GM12878 (cell line): ENCODE data around the gene MAT2B.

Source experiments
- JUND ChIP-seq: IDR thresholded peaks from 2 replicates; pipeline ENCODE4 v1.6.1; 2012; ENCODE audit warnings: low read depth, mild to moderate bottlenecking, low read length, improper control_type of control experiment, moderate library complexity
- KDM1A ChIP-seq: fragments of 200-600 bp; sonication (generic); IDR thresholded peaks from 2 replicates; pipeline ENCODE4 v1.6.1; 2016; ENCODE audit warnings: borderline replicate concordance
- POLR2AphosphoS5 ChIP-seq: IDR thresholded peaks from 2 replicates; pipeline ENCODE4 v1.6.1; 2011; ENCODE audit warnings: mild to moderate bottlenecking, low read length, inconsistent platforms
- RB1 ChIP-seq: fragments of 450-650 bp; formaldehyde crosslinking; IDR thresholded peaks from 2 replicates; pipeline ENCODE4 v1.6.1; 2017; ENCODE audit warnings: mild to moderate bottlenecking, borderline replicate concordance
- SPI1 ChIP-seq: IDR thresholded peaks from 2 replicates; pipeline ENCODE4 v1.6.1; 2011; ENCODE audit warnings: low read depth, mild to moderate bottlenecking, low read length, moderate library complexity, borderline replicate concordance; ENCODE audit not compliant: insufficient read depth
- TAF1 ChIP-seq: IDR thresholded peaks from 2 replicates; pipeline ENCODE4 v1.6.1; 2011; ENCODE audit warnings: mild to moderate bottlenecking, low read depth, low read length, borderline replicate concordance
- USF1 ChIP-seq: IDR thresholded peaks from 2 replicates; pipeline ENCODE4 v1.6.1; 2011; ENCODE audit warnings: borderline replicate concordance, low read depth, mild to moderate bottlenecking, moderate library complexity, mixed read lengths, low read length; ENCODE audit not compliant: insufficient read depth; ENCODE audit errors: extremely low read length
- YBX1 ChIP-seq: fragments of 450-650 bp; IDR thresholded peaks from 2 replicates; pipeline ENCODE4 v1.6.1; 2016; ENCODE audit warnings: antibody characterized with exemption
- ZBTB33 ChIP-seq: fragments of 450-650 bp; IDR thresholded peaks from 2 replicates; pipeline ENCODE4 v1.6.1; 2017; ENCODE audit warnings: mild to moderate bottlenecking
- ZSCAN29 ChIP-seq: fragments of 450-650 bp; IDR thresholded peaks from 2 replicates; pipeline ENCODE4 v1.6.1; 2017; ENCODE audit warnings: mild to moderate bottlenecking, moderate library complexity
- TF ChIP-seq, protein P1 (sequence below), 3 experiments: IDR thresholded peaks in 2 of 3; conservative IDR thresholded peaks in 1 of 3; 2 replicates each; pipeline ENCODE4 v1.5.1; 2011; ENCODE audit warnings: low read depth in 3 of 3, low read length in 3 of 3, mild to moderate bottlenecking in 3 of 3, control low read depth in 2 of 3, moderate library complexity in 2 of 3, inconsistent platforms in 1 of 3, mixed read lengths in 1 of 3; ENCODE audit not compliant: control insufficient read depth in 2 of 3, insufficient read depth in 1 of 3; ENCODE audit errors: extremely low read depth in 1 of 3
- TF ChIP-seq, protein P2 (sequence below): IDR thresholded peaks from 2 replicates; pipeline ENCODE4 v1.6.1; 2012; ENCODE audit warnings: low read depth, low read length, improper control_type of control experiment

DNA sequence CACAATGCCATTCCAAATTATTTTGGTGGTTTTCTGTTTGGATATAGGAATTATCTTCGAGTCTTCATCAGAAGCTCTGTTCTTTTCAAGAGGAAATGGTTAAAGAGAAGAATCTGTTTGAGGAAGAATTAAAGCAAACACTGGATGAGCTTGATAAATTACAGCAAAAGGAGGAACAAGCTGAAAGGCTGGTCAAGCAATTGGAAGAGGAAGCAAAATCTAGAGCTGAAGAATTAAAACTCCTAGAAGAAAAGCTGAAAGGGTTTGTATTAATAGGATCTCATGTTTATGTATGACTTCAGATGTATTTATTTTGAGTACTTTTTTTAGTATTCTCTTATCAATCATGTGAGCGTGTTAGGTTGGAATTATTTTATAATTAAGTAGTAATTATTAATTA is 30.0 kb upstream of the MAT2B start:
- TF ChIP-seq SPI1 = no peak
- no peak for TF ChIP-seq TAF1
- TF ChIP-seq YBX1 = no peak
- TF ChIP-seq, protein P1, sequence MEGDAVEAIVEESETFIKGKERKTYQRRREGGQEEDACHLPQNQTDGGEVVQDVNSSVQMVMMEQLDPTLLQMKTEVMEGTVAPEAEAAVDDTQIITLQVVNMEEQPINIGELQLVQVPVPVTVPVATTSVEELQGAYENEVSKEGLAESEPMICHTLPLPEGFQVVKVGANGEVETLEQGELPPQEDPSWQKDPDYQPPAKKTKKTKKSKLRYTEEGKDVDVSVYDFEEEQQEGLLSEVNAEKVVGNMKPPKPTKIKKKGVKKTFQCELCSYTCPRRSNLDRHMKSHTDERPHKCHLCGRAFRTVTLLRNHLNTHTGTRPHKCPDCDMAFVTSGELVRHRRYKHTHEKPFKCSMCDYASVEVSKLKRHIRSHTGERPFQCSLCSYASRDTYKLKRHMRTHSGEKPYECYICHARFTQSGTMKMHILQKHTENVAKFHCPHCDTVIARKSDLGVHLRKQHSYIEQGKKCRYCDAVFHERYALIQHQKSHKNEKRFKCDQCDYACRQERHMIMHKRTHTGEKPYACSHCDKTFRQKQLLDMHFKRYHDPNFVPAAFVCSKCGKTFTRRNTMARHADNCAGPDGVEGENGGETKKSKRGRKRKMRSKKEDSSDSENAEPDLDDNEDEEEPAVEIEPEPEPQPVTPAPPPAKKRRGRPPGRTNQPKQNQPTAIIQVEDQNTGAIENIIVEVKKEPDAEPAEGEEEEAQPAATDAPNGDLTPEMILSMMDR (IDR thresholded peaks at IDR 0.05 in 2 of 3, conservative IDR thresholded peaks at IDR 0.05 in 1 of 3; ENCODE audit: control insufficient read depth in 2 of 3, extremely low read depth in 1 of 3, insufficient read depth in 1 of 3, low read depth in 3 of 3, low read length in 3 of 3) = no peak
- no peak for TF ChIP-seq POLR2AphosphoS5
- no peak for TF ChIP-seq ZBTB33
- TF ChIP-seq RB1 = no peak
- TF ChIP-seq USF1 = no peak
- TF ChIP-seq KDM1A = no peak
- no peak for TF ChIP-seq JUND
- no peak for TF ChIP-seq ZSCAN29
- TF ChIP-seq, protein P2, sequence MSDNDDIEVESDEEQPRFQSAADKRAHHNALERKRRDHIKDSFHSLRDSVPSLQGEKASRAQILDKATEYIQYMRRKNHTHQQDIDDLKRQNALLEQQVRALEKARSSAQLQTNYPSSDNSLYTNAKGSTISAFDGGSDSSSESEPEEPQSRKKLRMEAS = no peak
